Caco-2 (cell line): ENCODE results near the gene TRMT61B. TPM values are rescaled to one million over a fixed set of nuclear protein-coding genes. Genes with fewer than 3 reads are reported as not detected.

Experiments
- BruUV-seq: library from RNA; stranded (reverse); fragments of 400-500 nt; replicated peaks from 2 replicates; lab custom pipeline; 2021; lab: Mats Ljungman, UMichigan
- CTCF ChIA-PET: fragments of 300-600 bp; sonication (Branson Sonifier 250); formaldehyde crosslinking; loops from one replicate; lab custom pipeline; 2022; ENCODE audit warnings: antibody characterized with exemption; lab: Charles Lee
- POLR2A ChIA-PET: fragments of 300-600 bp; sonication (Branson Sonifier 250); formaldehyde crosslinking; loops from one replicate; lab custom pipeline; 2022; ENCODE audit warnings: antibody characterized with exemption; lab: Charles Lee
- DNase-seq, 2 experiments: peaks; one replicate each; pipeline versions ENCODE4 v3.0.0 to v3.0.0-alpha.2; 2020 to 2022
- H3K27me3 ChIP-seq: replicated peaks from 2 replicates; pipeline ENCODE4 v1.6.0; 2011; ENCODE audit warnings: low read length; ENCODE audit not compliant: control insufficient read depth, insufficient read depth
- H3K36me3 ChIP-seq: 2 replicates; pipeline ENCODE4 v1.5.1; 2011; ENCODE audit warnings: low read length; ENCODE audit not compliant: control insufficient read depth, insufficient read depth
- H3K4me1 ChIP-seq: fragments of 250-450 bp; sonication (Bioruptor Pico); 2 replicates; pipeline ENCODE4 v1.5.1; 2020; ENCODE audit warnings: mild to moderate bottlenecking
- H3K4me3 ChIP-seq: 2 replicates; pipeline ENCODE4 v1.5.1; 2011; ENCODE audit warnings: low read depth, mild to moderate bottlenecking, control low read depth, low read length
- H3K9me3 ChIP-seq: fragments of 250-450 bp; sonication (Bioruptor Pico); 2 replicates; pipeline ENCODE4 v1.5.1; 2020; ENCODE audit warnings: mild to moderate bottlenecking, moderate library complexity
- H3K27ac Mint-ChIP-seq: one replicate; pipeline ENCODE4 v1.8.0; 2022; ENCODE audit warnings: mixed read lengths; ENCODE audit not compliant: unreplicated experiment
- H3K27me3 Mint-ChIP-seq: one replicate; pipeline ENCODE4 v1.8.0; 2022; ENCODE audit warnings: mixed read lengths; ENCODE audit not compliant: insufficient read depth, unreplicated experiment
- H3K36me3 Mint-ChIP-seq: one replicate; pipeline ENCODE4 v1.8.0; 2022; ENCODE audit warnings: mild to moderate bottlenecking, mixed read lengths; ENCODE audit not compliant: insufficient read depth, unreplicated experiment
- H3K4me1 Mint-ChIP-seq: one replicate; pipeline ENCODE4 v1.8.0; 2022; ENCODE audit warnings: low read depth, mixed read lengths; ENCODE audit not compliant: unreplicated experiment
- H3K4me3 Mint-ChIP-seq: one replicate; pipeline ENCODE4 v1.8.0; 2022; ENCODE audit warnings: mild to moderate bottlenecking, moderate library complexity, mixed read lengths; ENCODE audit not compliant: unreplicated experiment
- H3K9me3 Mint-ChIP-seq: one replicate; pipeline ENCODE4 v1.8.0; 2022; ENCODE audit warnings: mixed read lengths; ENCODE audit not compliant: unreplicated experiment
- CTCF ChIP-seq, 2 experiments: fragments of 200-600 bp in 1 of 2; IDR thresholded peaks; 1 replicate in 1 of 2; 2 replicates in 1 of 2; pipeline versions ENCODE4 v1.5.1 to v1.8.0; 2011 to 2022; ENCODE audit warnings: antibody characterized with exemption in 1 of 2, control low read depth in 1 of 2, inconsistent platforms in 1 of 2, low read depth in 1 of 2, low read length in 1 of 2, mild to moderate bottlenecking in 1 of 2, moderate library complexity in 1 of 2; ENCODE audit not compliant: insufficient read depth in 1 of 2, severe bottlenecking in 1 of 2, unreplicated experiment in 1 of 2
- intact Hi-C: fragments of 100-400 bp; cut with micrococcal nuclease; formaldehyde crosslinking; loops from one replicate; pipeline ENCODE4 v1.10.0; 2022; ENCODE audit not compliant: unreplicated experiment
- total RNA-seq: library from RNA; stranded (reverse); gene quantifications from 2 replicates; pipeline ENCODE4 v1.2.3, GENCODE V29; 2022

Gene TRMT61B
- total RNA-seq, 1 experiment from 2014 or later: 19.9 TPM

GRCh38 chr2:28909655-28910353 lies 39.7 kb upstream of the TRMT61B start:
- CTCF ChIA-PET: interaction anchor here (0.6 kb wide), 1 partner anchor 12 kb away, joined by 3 read pairs; no protein-coding TSS in a partner anchor
- H3K36me3 Mint-ChIP-seq: peaks cover 95% of the 10 kb centered on the region
- peaks cover 10% of the 10 kb centered on the region for H3K4me1 Mint-ChIP-seq

DNA sequence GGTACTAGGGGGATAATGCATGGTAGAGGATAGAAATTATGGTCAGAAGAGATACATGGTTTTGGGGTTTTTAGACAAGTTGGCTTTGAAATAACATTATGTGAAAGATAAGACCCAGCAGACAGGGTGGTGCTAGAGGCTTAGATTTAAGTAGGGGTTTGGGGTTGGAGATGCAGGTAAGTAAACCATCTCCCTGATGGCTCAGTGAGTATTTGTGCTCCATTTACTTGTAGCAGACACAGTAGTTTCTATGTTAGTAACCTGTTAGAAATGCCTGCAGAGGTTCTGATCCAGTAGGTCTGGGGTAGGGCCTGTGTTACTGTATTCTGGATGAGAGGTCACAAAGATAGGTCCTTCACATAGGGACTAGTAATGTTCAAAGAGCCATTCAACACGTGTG lies 38.1 kb upstream of the TRMT61B start:
- ChIA-PET POLR2A (no interaction called here), CTCF (no interaction called here)
- Mint-ChIP-seq H3K27me3 (no peaks in the 10 kb centered on the region), H3K4me3 (no peak overlapping the region), H3K36me3 (peaks cover 94% of the 10 kb centered on the region), H3K27ac (peak overlapping the region; percentile 1), H3K9me3 (no peaks in the 10 kb centered on the region), H3K4me1 (peaks cover 10% of the 10 kb centered on the region)
- Histone ChIP-seq H3K27me3 (no peaks in the 10 kb centered on the region), H3K4me1 (no peaks in the 10 kb centered on the region), H3K9me3 (no peaks in the 10 kb centered on the region), H3K36me3 (peaks cover 8% of the 10 kb centered on the region; the same call in 1 of the 2 replicates), H3K4me3 (no peak overlapping the region)
- intact Hi-C loops: no loop called here
- no TSS peak for BruUV-seq
- TF ChIP-seq CTCF (IDR thresholded peaks at IDR 0.05; ENCODE audit: insufficient read depth in 1 of 2, low read depth in 1 of 2, low read length in 1 of 2, severe bottlenecking in 1 of 2, unreplicated experiment in 1 of 2): no peak
- DNase-seq: no peak

More at GRCh38 chr2:28909655-28910353, 39.7 kb upstream of the TRMT61B start:
- Histone ChIP-seq H3K27me3 (no peaks in the 10 kb centered on the region), H3K4me1 (no peaks in the 10 kb centered on the region), H3K36me3 (peaks cover 10% of the 10 kb centered on the region), H3K4me3 (no peak overlapping the region), H3K9me3 (no peaks in the 10 kb centered on the region)
- intact Hi-C loops: no loop called here
- Mint-ChIP-seq H3K27me3 (no peaks in the 10 kb centered on the region), H3K4me3 (no peak overlapping the region), H3K9me3 (no peaks in the 10 kb centered on the region), H3K27ac (peak overlapping the region; percentile 34)
- POLR2A ChIA-PET: interaction anchor here (1.1 kb wide), 1 partner anchor 14 kb away, joined by 3 read pairs; no protein-coding TSS in a partner anchor
- no peak for DNase-seq
- no TSS peak for BruUV-seq
- no peak for TF ChIP-seq CTCF (IDR thresholded peaks at IDR 0.05; ENCODE audit: insufficient read depth in 1 of 2, low read depth in 1 of 2, low read length in 1 of 2, severe bottlenecking in 1 of 2, unreplicated experiment in 1 of 2)

GRCh38 chr2:28906821-28907220 lies 36.7 kb upstream of the TRMT61B start:
- H3K27ac Mint-ChIP-seq: peak overlapping the region; percentile 2

More at GRCh38 chr2:28906821-28907220, 36.7 kb upstream of the TRMT61B start:
- Histone ChIP-seq H3K9me3 (no peaks in the 10 kb centered on the region), H3K36me3 (peaks cover 12% of the 10 kb centered on the region), H3K4me3 (no peak overlapping the region), H3K4me1 (no peaks in the 10 kb centered on the region), H3K27me3 (no peaks in the 10 kb centered on the region)
- Mint-ChIP-seq H3K4me3 (no peak overlapping the region), H3K36me3 (peaks cover 92% of the 10 kb centered on the region), H3K4me1 (peaks cover 10% of the 10 kb centered on the region), H3K27me3 (no peaks in the 10 kb centered on the region), H3K9me3 (no peaks in the 10 kb centered on the region)
- POLR2A ChIA-PET: no interaction called here
- no peak for DNase-seq
- TF ChIP-seq CTCF (IDR thresholded peaks at IDR 0.05; ENCODE audit: insufficient read depth in 1 of 2, low read depth in 1 of 2, low read length in 1 of 2, severe bottlenecking in 1 of 2, unreplicated experiment in 1 of 2): no peak
- no TSS peak for BruUV-seq
- intact Hi-C loops: no loop called here
- CTCF ChIA-PET: no interaction called here
